Activated CD8-positive, alpha-beta T cell treated with anti-CD3 and anti-CD28 coated beads for 36 hours (primary cell): ENCODE measurements around the gene SWSAP1. TPM values are rescaled to one million over a fixed set of nuclear protein-coding genes. Genes with fewer than 3 reads are reported as not detected.
A peak's percentile ranks its signal among the peaks of the same experiment; 100 is the strongest.

ENCODE experiments used
- ATAC-seq: fragments of 200-7000 bp; cut with Tn5 transposase; one replicate; pipeline ENCODE4 v1.10.0; 2021; ENCODE audit warnings: mild to moderate bottlenecking, moderate library complexity
- CTCF ChIA-PET: fragments of 350-600 bp; sonication (Branson Sonifier 250); formaldehyde crosslinking; loops from one replicate; lab custom pipeline; 2021; ENCODE audit warnings: antibody characterized with exemption; lab: Charles Lee
- POLR2A ChIA-PET: fragments of 350-600 bp; sonication (Branson Sonifier 250); formaldehyde crosslinking; loops from one replicate; lab custom pipeline; 2021; ENCODE audit warnings: antibody characterized with exemption; lab: Charles Lee
- DNase-seq: peaks from one replicate; pipeline ENCODE4 v3.0.0-alpha.2; 2020
- H3K27ac Mint-ChIP-seq: one replicate; pipeline ENCODE4 v1.8.0; 2021; ENCODE audit warnings: mild to moderate bottlenecking, mixed read lengths
- H3K27me3 Mint-ChIP-seq: one replicate; pipeline ENCODE4 v1.8.0; 2021; ENCODE audit warnings: mixed read lengths
- H3K36me3 Mint-ChIP-seq: one replicate; pipeline ENCODE4 v1.8.0; 2021; ENCODE audit warnings: low read depth, mixed read lengths
- H3K4me1 Mint-ChIP-seq: one replicate; pipeline ENCODE4 v1.8.0; 2021; ENCODE audit warnings: low read depth, mixed read lengths
- H3K4me3 Mint-ChIP-seq: one replicate; pipeline ENCODE4 v1.8.0; 2021; ENCODE audit warnings: mild to moderate bottlenecking, moderate library complexity, mixed read lengths
- H3K9me3 Mint-ChIP-seq: one replicate; pipeline ENCODE4 v1.8.0; 2021; ENCODE audit warnings: mixed read lengths
- intact Hi-C: fragments of 100-400 bp; cut with micrococcal nuclease; formaldehyde crosslinking; loops from one replicate; pipeline ENCODE4 v1.10.0; 2022
- total RNA-seq, 2 experiments: library from RNA; stranded (reverse); gene quantifications; one replicate each; pipeline ENCODE4 v1.2.3, GENCODE V29; 2021
- TF ChIP-seq, protein P1 (sequence below): fragments of 200-600 bp; IDR thresholded peaks from one replicate; pipeline ENCODE4 v1.8.0; 2022; ENCODE audit warnings: antibody characterized with exemption, mild to moderate bottlenecking

The SWSAP1 gene
- total RNA-seq, 2 experiments from 2014 or later: 1.5 to 1.8 TPM

DNA sequence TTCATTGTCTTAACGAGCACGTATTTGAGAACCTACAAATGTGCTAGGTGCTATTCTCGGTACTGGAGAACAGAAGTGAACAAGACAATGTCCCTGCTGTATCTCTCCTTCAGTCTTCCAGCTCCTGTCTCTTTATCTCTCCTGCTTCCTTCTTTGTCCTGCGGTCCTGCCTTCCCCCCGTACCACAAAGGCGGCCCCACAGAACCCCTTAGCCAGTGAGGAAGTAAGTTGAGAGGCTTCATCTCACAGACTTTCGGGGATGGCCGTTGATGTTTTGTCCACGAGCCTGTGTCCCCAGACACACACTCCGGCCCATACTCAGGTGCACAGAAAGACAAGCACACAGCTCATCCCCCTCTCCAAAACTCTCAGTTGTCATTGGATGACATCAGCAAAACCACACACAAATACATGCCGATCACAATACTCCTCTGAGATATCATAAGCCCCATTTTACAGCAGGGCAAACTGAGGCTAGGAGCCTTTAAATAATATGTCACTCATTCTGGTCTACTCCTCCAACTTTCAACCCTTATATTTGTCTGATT lies 507 bp upstream of the SWSAP1 start:
- ATAC-seq: no peak
- H3K27ac Mint-ChIP-seq: no peak overlapping the region
- ChIA-PET POLR2A (interaction anchor here (0.6 to 2.6 kb wide), 6 partner anchors 10 to 268 kb away, joined by 3 to 9 read pairs (median 4); partner anchors contain the start of genes CCDC159 and TMEM205), CTCF (interaction anchor here (1.2 to 4.7 kb wide), 5 partner anchors 9 to 130 kb away, joined by 3 to 29 read pairs (median 9); partner anchors contain the start of genes ELAVL3, EPOR and RAB3D)
- DNase-seq: no peak
- no peak overlapping the region for H3K4me3 Mint-ChIP-seq
- H3K36me3 Mint-ChIP-seq: peaks cover 35% of the 10 kb centered on the region
- intact Hi-C loops: no loop called here
- H3K9me3 Mint-ChIP-seq: no peaks in the 10 kb centered on the region
- TF ChIP-seq, protein P1, sequence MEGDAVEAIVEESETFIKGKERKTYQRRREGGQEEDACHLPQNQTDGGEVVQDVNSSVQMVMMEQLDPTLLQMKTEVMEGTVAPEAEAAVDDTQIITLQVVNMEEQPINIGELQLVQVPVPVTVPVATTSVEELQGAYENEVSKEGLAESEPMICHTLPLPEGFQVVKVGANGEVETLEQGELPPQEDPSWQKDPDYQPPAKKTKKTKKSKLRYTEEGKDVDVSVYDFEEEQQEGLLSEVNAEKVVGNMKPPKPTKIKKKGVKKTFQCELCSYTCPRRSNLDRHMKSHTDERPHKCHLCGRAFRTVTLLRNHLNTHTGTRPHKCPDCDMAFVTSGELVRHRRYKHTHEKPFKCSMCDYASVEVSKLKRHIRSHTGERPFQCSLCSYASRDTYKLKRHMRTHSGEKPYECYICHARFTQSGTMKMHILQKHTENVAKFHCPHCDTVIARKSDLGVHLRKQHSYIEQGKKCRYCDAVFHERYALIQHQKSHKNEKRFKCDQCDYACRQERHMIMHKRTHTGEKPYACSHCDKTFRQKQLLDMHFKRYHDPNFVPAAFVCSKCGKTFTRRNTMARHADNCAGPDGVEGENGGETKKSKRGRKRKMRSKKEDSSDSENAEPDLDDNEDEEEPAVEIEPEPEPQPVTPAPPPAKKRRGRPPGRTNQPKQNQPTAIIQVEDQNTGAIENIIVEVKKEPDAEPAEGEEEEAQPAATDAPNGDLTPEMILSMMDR: no peak
- H3K27me3 Mint-ChIP-seq: no peaks in the 10 kb centered on the region
- peaks cover 30% of the 10 kb centered on the region for H3K4me1 Mint-ChIP-seq

DNA sequence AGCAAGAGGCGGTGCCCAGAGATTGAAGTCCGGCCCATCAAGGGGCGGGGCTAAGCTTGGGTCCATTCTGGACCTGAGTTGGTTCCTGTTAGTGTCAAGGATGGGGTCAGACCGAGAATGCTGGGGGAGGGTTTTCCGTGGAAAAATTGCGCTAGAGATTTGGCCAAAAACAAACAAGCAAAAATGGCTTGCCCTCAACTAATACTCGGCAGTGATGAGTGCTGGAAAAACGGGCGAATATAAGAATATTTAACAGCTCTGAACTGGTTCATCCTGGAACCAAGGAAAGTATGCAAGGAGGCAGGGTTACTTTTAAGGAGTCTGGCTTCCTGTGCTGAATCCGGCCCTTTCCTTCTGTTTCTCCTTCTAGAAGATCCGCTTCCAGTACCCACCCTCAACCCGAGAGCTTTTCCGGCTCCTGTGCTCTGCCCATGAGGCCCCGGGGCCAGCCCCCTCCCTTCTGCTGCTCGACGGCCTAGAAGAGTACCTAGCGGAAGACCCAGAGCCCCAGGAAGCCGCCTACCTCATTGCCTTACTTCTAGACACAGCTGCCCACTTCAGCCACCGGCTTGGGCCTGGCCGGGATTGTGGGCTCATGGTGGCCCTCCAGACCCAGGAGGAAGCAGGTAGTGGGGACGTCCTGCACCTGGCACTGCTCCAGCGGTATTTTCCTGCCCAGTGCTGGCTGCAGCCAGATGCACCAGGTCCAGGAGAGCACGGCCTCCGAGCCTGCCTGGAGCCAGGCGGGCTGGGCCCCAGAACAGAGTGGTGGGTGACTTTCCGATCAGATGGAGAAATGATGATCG lies 880 bp downstream of the SWSAP1 start:
- Mint-ChIP-seq H3K27me3 (no peaks in the 10 kb centered on the region), H3K36me3 (peaks cover 29% of the 10 kb centered on the region), H3K9me3 (no peaks in the 10 kb centered on the region), H3K27ac (no peak overlapping the region), H3K4me1 (peaks cover 36% of the 10 kb centered on the region), H3K4me3 (no peak overlapping the region)
- TF ChIP-seq, protein P1: no peak
- intact Hi-C loops: no loop called here
- ChIA-PET POLR2A (interaction anchor here (0.6 to 2.6 kb wide), 11 partner anchors 9 to 107 kb away, joined by 3 to 9 read pairs (median 4); partner anchors contain the start of genes CCDC159, EPOR, ODAD3 and PRKCSH), CTCF (interaction anchor here (0.6 to 4.7 kb wide), 10 partner anchors 8 to 222 kb away, joined by 3 to 29 read pairs (median 5); partner anchors contain the start of genes CCDC159, ELAVL3, ELOF1 and EPOR)
- DNase-seq (peak; percentile 91), ATAC-seq (peak; percentile 52)

DNA sequence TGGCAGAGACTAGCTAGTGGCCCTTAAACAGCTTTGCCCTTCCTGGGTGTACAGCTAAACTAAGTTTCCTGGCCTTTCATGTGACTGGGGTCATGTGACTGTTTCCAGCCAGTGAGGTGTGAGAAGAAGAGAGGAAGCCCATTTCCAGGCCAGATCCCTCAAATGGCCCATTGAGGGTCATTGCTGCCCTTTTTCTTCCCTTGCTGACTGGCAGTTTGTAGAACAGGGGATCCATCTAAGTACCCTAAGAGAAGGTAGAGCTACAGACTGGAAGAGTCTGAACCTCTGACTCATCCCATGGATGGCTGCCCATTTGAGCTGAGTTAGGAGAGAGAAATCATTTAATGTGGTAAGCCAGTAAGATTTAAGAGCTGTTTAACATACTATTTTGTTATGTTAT lies 2.8 kb downstream of the SWSAP1 start:
- H3K27me3 Mint-ChIP-seq: peaks cover 3% of the 10 kb centered on the region
- H3K27ac Mint-ChIP-seq: peak overlapping the region; percentile 86
- ChIA-PET CTCF (interaction anchor here (0.9 to 4.7 kb wide), 5 partner anchors 30 to 105 kb away, joined by 3 to 29 read pairs (median 4); partner anchors contain the start of genes ELAVL3 and PRKCSH), POLR2A (interaction anchor here (1.0 to 1.7 kb wide), 3 partner anchors 45 to 181 kb away, joined by 3 to 5 read pairs (median 4); no protein-coding TSS in a partner anchor)
- DNase-seq (peak; percentile 60), ATAC-seq (no peak)
- no peaks in the 10 kb centered on the region for H3K9me3 Mint-ChIP-seq
- H3K4me1 Mint-ChIP-seq: peaks cover 41% of the 10 kb centered on the region
- peaks cover 22% of the 10 kb centered on the region for H3K36me3 Mint-ChIP-seq
- TF ChIP-seq, protein P1: no peak
- peak overlapping the region; percentile 53 for H3K4me3 Mint-ChIP-seq
- intact Hi-C loops: no loop called here

DNA sequence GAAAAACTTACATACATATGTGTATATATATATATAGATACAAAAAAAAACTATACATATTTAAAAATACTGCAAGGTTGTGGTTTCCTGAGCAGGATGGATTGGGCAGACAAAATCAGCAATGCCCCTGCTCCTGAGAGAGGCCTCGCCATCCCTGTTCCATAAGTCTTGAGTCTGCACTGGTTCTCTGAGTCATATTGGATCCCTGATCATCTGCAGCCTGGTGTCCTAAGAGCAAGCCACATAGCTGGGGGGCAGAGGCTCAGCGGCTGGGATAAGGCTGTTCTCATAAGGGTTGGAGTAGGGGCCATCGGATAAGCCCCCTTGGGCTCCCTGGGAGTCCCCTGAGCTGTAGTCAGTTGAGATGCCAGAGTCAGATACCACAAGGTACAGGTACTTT lies 3.3 kb downstream of the SWSAP1 start:
- Mint-ChIP-seq H3K36me3 (peaks cover 22% of the 10 kb centered on the region), H3K27ac (peak overlapping the region; percentile 56), H3K4me3 (no peak overlapping the region), H3K27me3 (peaks cover 5% of the 10 kb centered on the region), H3K4me1 (peaks cover 43% of the 10 kb centered on the region), H3K9me3 (no peaks in the 10 kb centered on the region)
- TF ChIP-seq, protein P1: no peak
- POLR2A ChIA-PET: interaction anchor here (1.7 kb wide), 1 partner anchor 105 kb away, joined by 5 read pairs; no protein-coding TSS in a partner anchor
- DNase-seq: no peak
- CTCF ChIA-PET: interaction anchor here (0.9 to 4.7 kb wide), 5 partner anchors 30 to 104 kb away, joined by 3 to 29 read pairs (median 4); partner anchors contain the start of genes ELAVL3 and PRKCSH
- intact Hi-C loops: no loop called here
- no peak for ATAC-seq
